ENCODE results near the gene PRADC1.

Gene PRADC1

GRCh38 chr2:73202156-73203054 lies 30.6 kb downstream of the PRADC1 start, which contains the start of gene NOTO:
NOTO (plus strand) TSS chr2:73202574; CDS start chr2:73202667, 93 bp downstream.
- no peak for DNase-seq (ENCODE audit: low read depth)

GRCh38 chr2:73200281-73200680 lies 32.8 kb downstream of the PRADC1 start:
- DNase-seq (ENCODE audit: low read depth): peak; percentile 28

- DNase-seq (ENCODE audit: low read depth): no peak
These were observed 35.5 kb downstream of the PRADC1 start for GRCh38 chr2:73197579-73197978.

GRCh38 chr2:73187549-73187948 lies 45.5 kb downstream of the PRADC1 start:
- no peak for DNase-seq (ENCODE audit: low read depth)

- no peak for DNase-seq (ENCODE audit: low read depth)
These were observed 47.1 kb downstream of the PRADC1 start for GRCh38 chr2:73185965-73186364.

All from iris pigment epithelial cell (primary cell).